AG08396 (cell line): ENCODE data around the gene LRRC57.
"Not testable (repeated sequence)": the region's sequence is repeated elsewhere in the genome, so short reads cannot be mapped to it uniquely, and the experiment has no call there.

Experiments used
- DNase-seq: peaks from one replicate; pipeline ENCODE4 v3.0.0; 2012; ENCODE audit warnings: low spot score, mixed read lengths

LRRC57 gene

GRCh38 chr15:42548249-42549031, at the start of gene LRRC57, which contains the start of gene HAUS2:
LRRC57 (minus strand) TSS chr15:42548793; CDS start chr15:42548434, 359 bp downstream.
HAUS2 (plus strand) TSS chr15:42548838; CDS start chr15:42548873, 35 bp downstream.
- peak; percentile 94 for DNase-seq

- DNase-seq, result peak; percentile 20
Observed at GRCh38 chr15:42595626-42596240, 47.1 kb upstream of the LRRC57 start.

- DNase-seq, result no peak
Observed at GRCh38 chr15:42594095-42594494, 45.5 kb upstream of the LRRC57 start.

- DNase-seq, result peak; percentile 49
Observed at GRCh38 chr15:42593143-42593542, 44.5 kb upstream of the LRRC57 start.

GRCh38 chr15:42592716-42593115, 44.1 kb upstream of the LRRC57 start:
- DNase-seq, result no peak

GRCh38 chr15:42591238-42591934, 42.8 kb upstream of the LRRC57 start:
- peak; percentile 70 for DNase-seq

- DNase-seq, result no peak
Observed at GRCh38 chr15:42590619-42591237, 42.1 kb upstream of the LRRC57 start.

GRCh38 chr15:42584031-42584765, 35.6 kb upstream of the LRRC57 start:
- no peak for DNase-seq

- no peak for DNase-seq
Observed at GRCh38 chr15:42582569-42583375, 34.2 kb upstream of the LRRC57 start.

- DNase-seq, result peak; percentile 78
Observed at GRCh38 chr15:42581272-42581730, 32.7 kb upstream of the LRRC57 start.

GRCh38 chr15:42578984-42579537, 30.5 kb upstream of the LRRC57 start:
- DNase-seq, result no peak

- peak; percentile 65 for DNase-seq
Observed at GRCh38 chr15:42577514-42578031, 29.0 kb upstream of the LRRC57 start.

GRCh38 chr15:42576776-42577175, 28.2 kb upstream of the LRRC57 start:
- DNase-seq, result no peak

GRCh38 chr15:42576040-42576594, 27.5 kb upstream of the LRRC57 start:
- DNase-seq, result no peak

GRCh38 chr15:42575188-42576039, 26.8 kb upstream of the LRRC57 start, which contains the start of gene STARD9:
STARD9 (plus strand) TSS chr15:42575606; CDS start chr15:42575716, 110 bp downstream.
- peak; percentile 98 for DNase-seq

- no peak for DNase-seq
Observed at GRCh38 chr15:42558739-42559138, 10.1 kb upstream of the LRRC57 start.

- not testable (repeated sequence) for DNase-seq
Observed at GRCh38 chr15:42556550-42557207, 8.1 kb upstream of the LRRC57 start.

- DNase-seq, result no peak
Observed at GRCh38 chr15:42553554-42553953, 5.0 kb upstream of the LRRC57 start.
